ENCODE results near the gene CENPQ. TPM values are rescaled to one million over a fixed set of nuclear protein-coding genes. Genes with fewer than 3 reads are reported as not detected.
"Not testable (repeated sequence)": the region's sequence is repeated elsewhere in the genome, so short reads cannot be mapped to it uniquely, and the experiment has no call there.

CENPQ gene
- total RNA-seq, 1 donor from 2014 or later = 3.8 TPM

DNA sequence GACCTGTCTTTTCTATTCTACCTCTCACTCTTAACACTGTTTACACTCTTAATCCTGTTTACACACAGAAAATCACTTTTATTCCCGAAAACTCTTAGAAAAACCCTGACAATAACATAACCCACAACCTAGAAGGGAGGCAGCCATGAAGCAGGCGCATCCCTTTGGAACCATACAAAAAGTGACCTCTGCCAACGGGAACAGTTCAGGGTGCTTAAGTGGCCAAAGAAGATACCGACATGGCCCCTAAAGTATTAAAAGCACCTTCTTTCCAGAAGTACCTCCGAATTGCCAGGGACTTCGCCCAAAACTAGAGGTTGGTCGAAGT, 607 bp upstream of the CENPQ start:
- Histone ChIP-seq H3K36me3 (peaks cover 17% of the 10 kb centered on the region), H3K9me3 (no peaks in the 10 kb centered on the region), H3K27ac (peak overlapping the region; percentile 93), H3K4me3 (peak overlapping the region; percentile 88), H3K4me1 (peaks cover 19% of the 10 kb centered on the region), H3K27me3 (no peaks in the 10 kb centered on the region)
- ATAC-seq = peak; percentile 4
- DNase-seq = no peak
- TF ChIP-seq, protein P1, sequence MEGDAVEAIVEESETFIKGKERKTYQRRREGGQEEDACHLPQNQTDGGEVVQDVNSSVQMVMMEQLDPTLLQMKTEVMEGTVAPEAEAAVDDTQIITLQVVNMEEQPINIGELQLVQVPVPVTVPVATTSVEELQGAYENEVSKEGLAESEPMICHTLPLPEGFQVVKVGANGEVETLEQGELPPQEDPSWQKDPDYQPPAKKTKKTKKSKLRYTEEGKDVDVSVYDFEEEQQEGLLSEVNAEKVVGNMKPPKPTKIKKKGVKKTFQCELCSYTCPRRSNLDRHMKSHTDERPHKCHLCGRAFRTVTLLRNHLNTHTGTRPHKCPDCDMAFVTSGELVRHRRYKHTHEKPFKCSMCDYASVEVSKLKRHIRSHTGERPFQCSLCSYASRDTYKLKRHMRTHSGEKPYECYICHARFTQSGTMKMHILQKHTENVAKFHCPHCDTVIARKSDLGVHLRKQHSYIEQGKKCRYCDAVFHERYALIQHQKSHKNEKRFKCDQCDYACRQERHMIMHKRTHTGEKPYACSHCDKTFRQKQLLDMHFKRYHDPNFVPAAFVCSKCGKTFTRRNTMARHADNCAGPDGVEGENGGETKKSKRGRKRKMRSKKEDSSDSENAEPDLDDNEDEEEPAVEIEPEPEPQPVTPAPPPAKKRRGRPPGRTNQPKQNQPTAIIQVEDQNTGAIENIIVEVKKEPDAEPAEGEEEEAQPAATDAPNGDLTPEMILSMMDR (IDR thresholded peaks at IDR 0.05) = no peak
- intact Hi-C loops (cut with DNase I) = no loop called here

DNA sequence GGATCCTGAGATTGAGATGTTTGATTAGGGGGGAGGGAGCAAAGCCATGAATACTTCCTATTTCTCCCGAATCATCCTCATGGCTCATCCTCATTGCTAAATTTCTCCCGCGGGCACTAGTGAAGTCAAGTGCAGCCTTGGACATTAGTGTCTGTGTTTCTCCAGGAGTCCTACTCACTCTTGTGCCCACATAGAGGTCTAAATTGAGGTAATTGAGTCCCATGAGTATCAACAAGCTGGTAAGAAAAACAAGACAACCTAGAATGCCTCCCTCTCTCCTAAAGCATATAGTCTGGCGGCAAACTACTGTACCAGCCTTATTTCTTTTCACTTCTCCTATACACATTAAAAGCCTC, 420 bp downstream of the CENPQ start:
- intact Hi-C loops (cut with DNase I) = no loop called here
- H3K4me1 ChIP-seq = peaks cover 19% of the 10 kb centered on the region
- H3K9me3 ChIP-seq = no peaks in the 10 kb centered on the region
- TF ChIP-seq, protein P1 (IDR thresholded peaks at IDR 0.05) = no peak
- H3K4me3 ChIP-seq = peak overlapping the region; percentile 88
- H3K27ac ChIP-seq = peak overlapping the region; percentile 93
- peaks cover 7% of the 10 kb centered on the region for H3K36me3 ChIP-seq
- no peak for ATAC-seq
- no peak for DNase-seq
- H3K27me3 ChIP-seq = no peaks in the 10 kb centered on the region

DNA sequence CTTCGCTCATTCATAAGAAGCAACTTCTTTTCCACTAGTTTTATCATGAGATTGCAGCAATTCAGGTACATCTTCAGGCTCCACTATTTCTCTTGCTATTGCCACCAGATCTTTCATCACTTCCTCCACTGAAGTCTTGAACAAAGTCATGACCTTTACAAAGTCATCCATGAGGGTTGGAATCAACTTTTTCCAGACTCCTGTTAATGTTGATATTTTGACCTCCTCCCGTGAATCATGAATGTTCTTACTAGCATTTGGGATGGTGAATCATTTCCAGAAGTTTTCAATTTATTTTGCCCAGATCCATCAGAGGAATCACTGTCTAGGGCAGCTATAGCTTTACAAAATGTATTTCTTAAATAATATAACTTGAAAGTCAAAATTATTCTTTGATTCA, 1.5 kb downstream of the CENPQ start:
- Histone ChIP-seq H3K27ac (no peak overlapping the region), H3K4me1 (peaks cover 19% of the 10 kb centered on the region), H3K4me3 (no peak overlapping the region), H3K36me3 (no peaks in the 10 kb centered on the region), H3K27me3 (no peaks in the 10 kb centered on the region), H3K9me3 (no peaks in the 10 kb centered on the region)
- no peak for ATAC-seq
- TF ChIP-seq, protein P1 (IDR thresholded peaks at IDR 0.05) = no peak
- intact Hi-C loops (cut with DNase I) = no loop called here
- no peak for DNase-seq

DNA sequence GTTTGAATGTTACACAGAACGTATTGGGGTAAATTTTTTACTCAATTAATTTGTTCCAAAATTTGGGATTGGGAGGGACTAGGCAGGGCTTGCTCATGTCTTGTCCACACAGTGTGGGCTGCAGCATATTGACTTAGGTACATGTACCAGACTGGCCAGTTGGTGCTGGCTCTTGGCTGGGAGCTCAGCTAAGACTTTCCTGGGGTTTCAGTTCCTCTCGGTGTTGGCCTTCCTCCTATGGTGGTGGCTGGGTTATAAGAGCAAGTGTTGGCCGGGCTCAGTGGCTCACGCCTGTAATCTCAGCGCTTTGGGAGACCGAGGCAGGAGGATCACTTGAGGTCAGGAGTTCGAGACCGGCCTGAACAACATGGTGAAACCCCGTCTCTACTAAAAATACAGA, 4.9 kb downstream of the CENPQ start:
- Histone ChIP-seq H3K9me3 (no peaks in the 10 kb centered on the region), H3K4me3 (no peak overlapping the region), H3K27ac (no peak overlapping the region), H3K36me3 (peaks cover 18% of the 10 kb centered on the region), H3K27me3 (no peaks in the 10 kb centered on the region), H3K4me1 (peaks cover 5% of the 10 kb centered on the region)
- no peak for DNase-seq
- intact Hi-C loops (cut with DNase I) = no loop called here
- TF ChIP-seq, protein P1 (IDR thresholded peaks at IDR 0.05) = no peak
- no peak for ATAC-seq

DNA sequence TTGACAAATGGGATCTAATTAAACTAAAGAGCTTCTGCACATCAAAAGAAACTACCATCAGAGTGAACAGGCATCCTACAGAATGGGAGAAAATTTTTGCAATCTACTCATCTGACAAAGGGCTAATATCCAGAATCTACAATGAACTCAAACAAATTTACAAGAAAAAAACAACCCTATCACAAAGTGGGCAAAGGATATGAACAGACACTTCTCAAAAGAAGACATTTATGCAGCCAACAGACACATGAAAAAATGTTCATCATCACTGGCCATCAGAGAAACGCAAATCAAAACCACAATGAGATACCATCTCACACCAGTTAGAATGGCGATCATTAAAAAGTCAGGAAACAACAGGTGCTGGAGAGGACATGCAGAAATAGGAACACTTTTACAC, 13.4 kb downstream of the CENPQ start:
- H3K27me3 ChIP-seq; intact Hi-C loops (cut with DNase I); H3K9me3 ChIP-seq; H3K27ac ChIP-seq; H3K4me3 ChIP-seq; H3K4me1 ChIP-seq; ATAC-seq; DNase-seq: not testable (repeated sequence)
- peaks cover 16% of the 10 kb centered on the region for H3K36me3 ChIP-seq

DNA sequence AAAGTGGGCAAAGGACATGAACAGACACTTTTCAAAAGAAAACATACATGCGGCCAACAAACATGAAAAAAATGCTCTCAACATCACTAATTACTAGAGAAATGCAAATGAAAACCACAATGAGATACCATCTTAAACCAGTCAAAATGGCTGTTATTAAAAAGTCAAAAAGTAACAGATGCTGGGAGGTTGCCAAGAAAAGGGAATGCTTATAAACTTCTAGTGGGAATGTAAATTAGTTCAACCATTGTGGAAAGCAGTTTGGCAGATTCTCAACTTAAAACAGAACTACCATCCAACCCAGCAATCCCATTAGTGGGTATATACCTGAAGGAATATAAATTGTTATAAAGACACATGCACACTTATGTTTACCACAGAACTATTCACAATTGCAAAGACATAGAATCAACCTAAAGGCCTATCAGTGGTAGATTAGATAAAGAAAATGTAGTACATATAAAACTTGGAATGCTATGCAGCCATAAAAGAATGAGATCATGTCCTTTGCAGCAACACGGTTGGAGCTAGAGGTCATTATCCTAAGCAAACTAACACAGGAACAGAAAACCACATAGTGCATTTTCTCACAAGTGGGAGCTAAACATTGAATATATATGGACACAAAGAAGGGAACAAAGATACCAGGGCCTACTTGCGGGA, 16.3 kb downstream of the CENPQ start:
- Histone ChIP-seq H3K27me3 (no peaks in the 10 kb centered on the region), H3K4me3 (no peak overlapping the region), H3K9me3 (no peaks in the 10 kb centered on the region), H3K36me3 (no peaks in the 10 kb centered on the region), H3K4me1 (no peaks in the 10 kb centered on the region), H3K27ac (no peak overlapping the region)
- TF ChIP-seq, protein P1 (IDR thresholded peaks at IDR 0.05) = no peak
- DNase-seq (no peak), ATAC-seq (no peak)
- intact Hi-C loops (cut with DNase I) = no loop called here

DNA sequence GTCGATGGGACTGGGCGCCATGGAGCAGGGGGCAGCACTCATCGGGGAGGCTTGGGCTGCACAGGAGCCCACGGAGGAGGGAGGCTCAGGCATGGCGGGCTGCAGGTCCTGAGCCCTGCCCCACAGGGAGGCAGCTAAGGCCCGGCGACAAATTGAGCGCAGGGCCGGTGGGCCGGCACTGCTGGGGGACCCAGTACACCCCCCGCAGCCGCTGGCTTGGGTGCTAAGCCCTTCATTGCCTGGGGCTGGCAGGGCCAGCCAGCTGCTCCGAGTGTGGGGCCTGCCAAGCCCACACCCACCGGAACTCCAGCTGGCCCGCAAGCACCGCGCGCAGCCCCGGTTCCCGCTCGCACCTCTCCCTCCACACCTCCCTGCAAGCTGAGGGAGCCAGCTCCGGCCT, 18.7 kb downstream of the CENPQ start:
- not testable (repeated sequence) for H3K9me3 ChIP-seq

DNA sequence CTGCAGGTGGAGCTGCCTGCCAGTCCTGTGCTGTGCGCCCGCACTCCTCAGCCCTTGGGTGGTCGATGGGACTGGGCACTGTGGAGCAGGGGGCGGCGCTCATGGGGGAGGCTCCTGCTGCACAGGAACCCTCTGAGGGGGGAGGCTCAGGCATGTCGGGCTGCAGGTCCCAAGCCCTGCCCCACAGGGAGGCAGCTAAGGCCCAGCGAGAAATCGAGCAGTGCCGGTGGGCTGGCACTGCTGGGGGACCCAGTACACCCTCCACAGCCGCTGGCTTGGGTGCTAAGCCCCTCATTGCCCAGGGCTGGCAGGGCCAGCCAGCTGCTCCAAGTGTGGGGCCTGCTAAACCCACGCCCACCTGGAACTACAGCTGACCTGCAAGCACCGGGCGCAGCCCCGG, 20.2 kb downstream of the CENPQ start:
- H3K4me3 ChIP-seq; ATAC-seq; H3K4me1 ChIP-seq; H3K27me3 ChIP-seq; intact Hi-C loops (cut with DNase I); H3K36me3 ChIP-seq; H3K27ac ChIP-seq; DNase-seq; H3K9me3 ChIP-seq: not testable (repeated sequence)

More for the DNA sequence above, 18.7 kb downstream of the CENPQ start:
- H3K4me3 ChIP-seq; H3K36me3 ChIP-seq; DNase-seq; H3K4me1 ChIP-seq; H3K27me3 ChIP-seq; ATAC-seq; H3K27ac ChIP-seq; intact Hi-C loops (cut with DNase I): not testable (repeated sequence)
